CD4-positive, alpha-beta T cell (primary cell): ENCODE data around the gene BCL3. TPM values are rescaled to one million over a fixed set of nuclear protein-coding genes. Genes with fewer than 3 reads are reported as not detected.
A peak's percentile ranks its signal among the peaks of the same experiment; 100 is the strongest.

ENCODE experiments used
- ATAC-seq: fragments of 200-7000 bp; cut with Tn5 transposase; one replicate; pipeline ENCODE4 v1.10.0; 2022; ENCODE audit warnings: mild to moderate bottlenecking; ENCODE audit not compliant: poor library complexity
- CTCF ChIA-PET: fragments of 350-600 bp; sonication (Branson Sonifier 250); formaldehyde crosslinking; loops from one replicate; lab custom pipeline; 2021; ENCODE audit warnings: antibody characterized with exemption, inconsistent platforms; lab: Charles Lee
- POLR2A ChIA-PET: fragments of 350-600 bp; sonication (Branson Sonifier 250); formaldehyde crosslinking; loops from one replicate; lab custom pipeline; 2021; ENCODE audit warnings: antibody characterized with exemption, inconsistent platforms; lab: Charles Lee
- DNase-seq, 14 experiments: peaks; one replicate each; pipeline ENCODE4 v3.0.0-alpha.2; 2013 to 2020; ENCODE audit warnings: mixed read lengths in 2 of 14
- H3K27ac ChIP-seq, 2 donors: one replicate each; pipeline versions ENCODE4 v1.5.1 to v1.7.0; 2013; ENCODE audit warnings: low read length in 2 of 2, low read depth in 1 of 2, mild to moderate bottlenecking in 1 of 2
- H3K27me3 ChIP-seq, 2 experiments: 1 replicate in 1 of 2; 2 replicates in 1 of 2; pipeline versions ENCODE4 v1.6.1 to v1.7.0; 2013; ENCODE audit warnings: low read length in 2 of 2, control low read depth in 1 of 2, mild to moderate bottlenecking in 1 of 2, moderate library complexity in 1 of 2; ENCODE audit not compliant: insufficient read depth in 2 of 2, control insufficient read depth in 1 of 2
- H3K36me3 ChIP-seq: one replicate; pipeline ENCODE4 v1.6.1; 2013; ENCODE audit warnings: low read length, control low read depth; ENCODE audit not compliant: insufficient read depth
- H3K4me1 ChIP-seq: one replicate; pipeline ENCODE4 v1.6.1; 2013; ENCODE audit warnings: low read length, control low read depth; ENCODE audit not compliant: insufficient read depth
- H3K4me3 ChIP-seq: one replicate; pipeline ENCODE4 v1.5.1; 2013; ENCODE audit warnings: mild to moderate bottlenecking, low read length, moderate library complexity
- H3K9me3 ChIP-seq, 2 experiments: 1 replicate in 1 of 2; 2 replicates in 1 of 2; pipeline versions ENCODE4 v1.6.1 to v1.7.0; 2013; ENCODE audit warnings: low read length in 2 of 2, mild to moderate bottlenecking in 2 of 2, control low read depth in 1 of 2, moderate library complexity in 1 of 2; ENCODE audit not compliant: control insufficient read depth in 1 of 2, insufficient read depth in 1 of 2
- H3K27ac Mint-ChIP-seq: one replicate; pipeline ENCODE4 v1.8.0; 2020; ENCODE audit warnings: mixed read lengths
- H3K27me3 Mint-ChIP-seq: one replicate; pipeline ENCODE4 v1.8.0; 2021; ENCODE audit warnings: mixed read lengths
- H3K36me3 Mint-ChIP-seq: one replicate; pipeline ENCODE4 v1.8.0; 2021; ENCODE audit warnings: low read depth, mixed read lengths
- H3K4me1 Mint-ChIP-seq: one replicate; pipeline ENCODE4 v1.8.0; 2021; ENCODE audit warnings: low read depth, mixed read lengths
- H3K4me3 Mint-ChIP-seq: one replicate; pipeline ENCODE4 v1.8.0; 2020; ENCODE audit warnings: mild to moderate bottlenecking, mixed read lengths
- H3K9me3 Mint-ChIP-seq: one replicate; pipeline ENCODE4 v1.8.0; 2020; ENCODE audit warnings: mixed read lengths
- CTCF ChIP-seq: fragments of 200-600 bp; IDR thresholded peaks from one replicate; pipeline ENCODE4 v1.8.0; 2022; ENCODE audit warnings: antibody characterized with exemption, mild to moderate bottlenecking
- intact Hi-C, 2 experiments: fragments of 100-400 bp; cut with DNase I in 1 of 2; cut with micrococcal nuclease in 1 of 2; formaldehyde crosslinking; loops; one replicate each; pipeline versions ENCODE4 v1.15.1 to v1.9.0; 2023 to 2025; cut with DNase I, micrococcal nuclease
- total RNA-seq, 174 experiments: library from RNA in 2 of 174; stranded (reverse) in 2 of 174; gene quantifications; one replicate each; pipeline ENCODE4 v1.2.3 and lab custom pipeline; 2021 to 2026

Gene BCL3
- total RNA-seq, 2 experiments from 2014 or later = 90.9 to 97.1 TPM

- Histone ChIP-seq H3K9me3 (no peaks in the 10 kb centered on the region), H3K36me3 (peaks cover 34% of the 10 kb centered on the region), H3K27ac (peak overlapping the region; percentile 87 to 95), H3K4me1 (peaks cover 89% of the 10 kb centered on the region), H3K27me3 (no peaks in the 10 kb centered on the region), H3K4me3 (peak overlapping the region; percentile 67)
- H3K9me3 Mint-ChIP-seq = no peaks in the 10 kb centered on the region
- peak overlapping the region; percentile 98 for H3K4me3 Mint-ChIP-seq
- POLR2A ChIA-PET = interaction anchor here (0.9 to 2.0 kb wide), 3 partner anchors 18 to 28 kb away, joined by 4 to 17 read pairs (median 13); no protein-coding TSS in a partner anchor
- no peaks in the 10 kb centered on the region for H3K27me3 Mint-ChIP-seq
- peak overlapping the region; percentile 99 for H3K27ac Mint-ChIP-seq
- ATAC-seq (no peak), DNase-seq (no peak)
- CTCF ChIA-PET = interaction anchor here (0.6 to 2.7 kb wide), 6 partner anchors 18 to 63 kb away, joined by 3 to 31 read pairs (median 4); no protein-coding TSS in a partner anchor
- no peak for TF ChIP-seq CTCF
- intact Hi-C loops = no loop called here
- peaks cover 59% of the 10 kb centered on the region for H3K36me3 Mint-ChIP-seq
- H3K4me1 Mint-ChIP-seq = peaks cover 82% of the 10 kb centered on the region
Observed at GRCh38 chr19:44752123-44752815, 3.8 kb downstream of the BCL3 start.

GRCh38 chr19:44752816-44753625 lies 4.5 kb downstream of the BCL3 start:
- Mint-ChIP-seq H3K36me3 (peaks cover 62% of the 10 kb centered on the region), H3K27ac (peak overlapping the region; percentile 99), H3K4me3 (peak overlapping the region; percentile 98), H3K9me3 (no peaks in the 10 kb centered on the region), H3K4me1 (peaks cover 76% of the 10 kb centered on the region), H3K27me3 (no peaks in the 10 kb centered on the region)
- peak overlapping the region; percentile 67 for H3K4me3 ChIP-seq
- no peak for TF ChIP-seq CTCF
- POLR2A ChIA-PET = interaction anchor here (0.7 to 2.0 kb wide), 6 partner anchors 10 to 249 kb away, joined by 3 to 17 read pairs (median 4); no protein-coding TSS in a partner anchor
- peak; percentile 78 for ATAC-seq
- H3K36me3 ChIP-seq = peaks cover 40% of the 10 kb centered on the region
- no peaks in the 10 kb centered on the region for H3K9me3 ChIP-seq
- peaks cover 88% of the 10 kb centered on the region for H3K4me1 ChIP-seq
- H3K27me3 ChIP-seq = no peaks in the 10 kb centered on the region
- CTCF ChIA-PET = interaction anchor here (0.7 to 2.7 kb wide), 6 partner anchors 12 to 91 kb away, joined by 3 to 31 read pairs (median 4); no protein-coding TSS in a partner anchor
- DNase-seq = peak; percentile 85 to 98 (median 92)
- peak overlapping the region; percentile 87 to 95 for H3K27ac ChIP-seq
- intact Hi-C loops = loop anchor here in 1 of 2 experiments (1.0 kb wide), 1 partner anchor 17 kb away; no protein-coding TSS in a partner anchor

- ChIA-PET CTCF (interaction anchor here (0.7 to 2.7 kb wide), 6 partner anchors 12 to 91 kb away, joined by 3 to 31 read pairs (median 4); no protein-coding TSS in a partner anchor), POLR2A (interaction anchor here (0.7 to 2.0 kb wide), 5 partner anchors 9 to 248 kb away, joined by 3 to 17 read pairs (median 3); no protein-coding TSS in a partner anchor)
- no peaks in the 10 kb centered on the region for H3K27me3 ChIP-seq
- H3K9me3 ChIP-seq = no peaks in the 10 kb centered on the region
- no peaks in the 10 kb centered on the region for H3K9me3 Mint-ChIP-seq
- peaks cover 64% of the 10 kb centered on the region for H3K36me3 Mint-ChIP-seq
- H3K4me3 Mint-ChIP-seq = peak overlapping the region; percentile 98
- H3K36me3 ChIP-seq = peaks cover 45% of the 10 kb centered on the region
- H3K27ac Mint-ChIP-seq = peak overlapping the region; percentile 99
- H3K27ac ChIP-seq = peak overlapping the region; percentile 87 to 95
- peak overlapping the region; percentile 67 for H3K4me3 ChIP-seq
- H3K4me1 Mint-ChIP-seq = peaks cover 76% of the 10 kb centered on the region
- H3K27me3 Mint-ChIP-seq = no peaks in the 10 kb centered on the region
- no peak for ATAC-seq
- no peak for TF ChIP-seq CTCF
- intact Hi-C loops = loop anchor here in 1 of 2 experiments (1.0 kb wide), 1 partner anchor 17 kb away; no protein-coding TSS in a partner anchor
- peaks cover 90% of the 10 kb centered on the region for H3K4me1 ChIP-seq
- DNase-seq = no peak
Observed at GRCh38 chr19:44753626-44753931, 5.1 kb downstream of the BCL3 start.
